Smooth muscle cell (in vitro differentiated cells): Measurements from ENCODE around the gene ZNF79. TPM values are rescaled to one million over a fixed set of nuclear protein-coding genes. Genes with fewer than 3 reads are reported as not detected.

Source experiments
- DNase-seq: peaks from one replicate; lab custom pipeline; 2025; ENCODE audit not compliant: unreplicated experiment; lab: John Stamatoyannopoulos, UW
- H2AFZ ChIP-seq: fragments of 200-600 bp; sonication (generic); 2 replicates; pipeline ENCODE4 v1.6.0; 2016; ENCODE audit warnings: antibody characterized with exemption, low read depth, mild to moderate bottlenecking
- H3F3A ChIP-seq: fragments of 200-600 bp; sonication (generic); 2 replicates; pipeline ENCODE4 v1.6.0; 2017; ENCODE audit warnings: antibody characterized with exemption, low read depth
- H3K27ac ChIP-seq: fragments of 200-600 bp; sonication (generic); 2 replicates; pipeline ENCODE4 v1.5.1; 2016; ENCODE audit warnings: low read depth, mild to moderate bottlenecking
- H3K27me3 ChIP-seq: fragments of 200-600 bp; sonication (generic); 2 replicates; pipeline ENCODE4 v1.6.1; 2016; ENCODE audit warnings: low read depth, mild to moderate bottlenecking
- H3K36me3 ChIP-seq: fragments of 200-600 bp; sonication (generic); 2 replicates; pipeline ENCODE4 v1.5.1; 2016; ENCODE audit warnings: low read depth
- H3K4me1 ChIP-seq: fragments of 200-600 bp; sonication (generic); 2 replicates; pipeline ENCODE4 v1.5.1; 2016; ENCODE audit warnings: low read depth
- H3K4me2 ChIP-seq: fragments of 200-600 bp; sonication (generic); 2 replicates; pipeline ENCODE4 v1.6.0; 2016; ENCODE audit warnings: mild to moderate bottlenecking
- H3K4me3 ChIP-seq: fragments of 200-600 bp; sonication (generic); 2 replicates; pipeline ENCODE4 v1.5.1; 2016; ENCODE audit warnings: mild to moderate bottlenecking
- H3K79me2 ChIP-seq: fragments of 200-600 bp; sonication (generic); 2 replicates; pipeline ENCODE4 v1.6.0; 2016; ENCODE audit warnings: low read depth, mild to moderate bottlenecking
- H3K9ac ChIP-seq: fragments of 200-600 bp; sonication (generic); 2 replicates; pipeline ENCODE4 v1.6.0; 2016; ENCODE audit warnings: low read depth
- H3K9me3 ChIP-seq: fragments of 200-600 bp; sonication (generic); replicated peaks from 2 replicates; pipeline ENCODE4 v1.5.1; 2016; ENCODE audit warnings: low read depth
- H4K20me1 ChIP-seq: fragments of 200-600 bp; sonication (generic); 2 replicates; pipeline ENCODE4 v1.6.0; 2016; ENCODE audit warnings: low read depth
- WGBS: methylation state at CpG from one replicate; pipeline ENCODE4 v1.1.7; 2016; ENCODE audit warnings: low lambda C conversion rate; 5-methylcytosine and 5-hydroxymethylcytosine counted together
- polyA plus RNA-seq: library from polyadenylated mRNA; unstranded; fragments of >200 nt; fragmentation: Nextera tagmentation; extraction: Ambion mirVana; gene quantifications from 2 replicates; pipeline ENCODE4 v1.2.1, GENCODE V29; 2016
- total RNA-seq: library from RNA; depleted of rRNA; stranded (reverse); fragments of >200 nt; gene quantifications from 2 replicates; pipeline ENCODE4 v1.2.3, GENCODE V29; 2014
- TF ChIP-seq, protein P1 (sequence below): fragments of 200-600 bp; sonication (generic); IDR thresholded peaks from 2 replicates; pipeline ENCODE4 v1.5.1; 2017; ENCODE audit warnings: borderline replicate concordance, mild to moderate bottlenecking, antibody characterized with exemption; ENCODE audit not compliant: insufficient read depth, poor library complexity, severe bottlenecking

Gene ZNF79
- total and polyA plus RNA-seq, 2 experiments from 2014 or later, result 4.3 to 6.6 TPM

DNA sequence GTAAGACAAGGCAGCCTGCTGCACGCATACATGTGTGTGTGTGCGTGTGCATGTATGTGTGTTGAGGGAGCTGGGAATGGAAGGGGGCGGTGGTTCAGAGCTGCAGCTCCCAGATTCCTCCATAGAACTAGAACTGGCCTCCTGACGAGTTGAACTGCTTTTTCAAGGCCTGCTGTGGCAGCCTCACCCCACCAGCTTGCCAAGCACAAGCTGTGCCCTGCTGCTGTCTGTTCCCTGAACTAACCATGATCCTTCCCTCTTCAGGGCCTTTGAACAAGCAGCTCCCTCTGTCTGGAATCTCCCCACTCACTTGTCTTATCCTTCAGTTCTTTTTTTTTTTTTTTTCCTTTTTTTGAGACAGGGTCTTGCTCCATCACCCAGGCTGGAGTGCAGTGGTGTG, 49.8 kb downstream of the ZNF79 start:
- 92% methylated on average over 4 of the region's 4 CpGs for WGBS
- peaks cover 9% of the 10 kb centered on the region for H3K36me3 ChIP-seq
- H3K4me2 ChIP-seq, result no peak overlapping the region
- no peaks in the 10 kb centered on the region for H4K20me1 ChIP-seq
- no peaks in the 10 kb centered on the region for H3K4me1 ChIP-seq
- no peaks in the 10 kb centered on the region for H3K27me3 ChIP-seq
- no peaks in the 10 kb centered on the region for H3K79me2 ChIP-seq
- no peak overlapping the region for H2AFZ ChIP-seq
- H3K9me3 ChIP-seq, result no peaks in the 10 kb centered on the region
- no peak overlapping the region for H3K27ac ChIP-seq
- H3K4me3 ChIP-seq, result no peak overlapping the region
- TF ChIP-seq, protein P1, sequence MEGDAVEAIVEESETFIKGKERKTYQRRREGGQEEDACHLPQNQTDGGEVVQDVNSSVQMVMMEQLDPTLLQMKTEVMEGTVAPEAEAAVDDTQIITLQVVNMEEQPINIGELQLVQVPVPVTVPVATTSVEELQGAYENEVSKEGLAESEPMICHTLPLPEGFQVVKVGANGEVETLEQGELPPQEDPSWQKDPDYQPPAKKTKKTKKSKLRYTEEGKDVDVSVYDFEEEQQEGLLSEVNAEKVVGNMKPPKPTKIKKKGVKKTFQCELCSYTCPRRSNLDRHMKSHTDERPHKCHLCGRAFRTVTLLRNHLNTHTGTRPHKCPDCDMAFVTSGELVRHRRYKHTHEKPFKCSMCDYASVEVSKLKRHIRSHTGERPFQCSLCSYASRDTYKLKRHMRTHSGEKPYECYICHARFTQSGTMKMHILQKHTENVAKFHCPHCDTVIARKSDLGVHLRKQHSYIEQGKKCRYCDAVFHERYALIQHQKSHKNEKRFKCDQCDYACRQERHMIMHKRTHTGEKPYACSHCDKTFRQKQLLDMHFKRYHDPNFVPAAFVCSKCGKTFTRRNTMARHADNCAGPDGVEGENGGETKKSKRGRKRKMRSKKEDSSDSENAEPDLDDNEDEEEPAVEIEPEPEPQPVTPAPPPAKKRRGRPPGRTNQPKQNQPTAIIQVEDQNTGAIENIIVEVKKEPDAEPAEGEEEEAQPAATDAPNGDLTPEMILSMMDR, result no peak
- no peak for DNase-seq
- no peak overlapping the region for H3K9ac ChIP-seq
- H3F3A ChIP-seq, result no peaks in the 10 kb centered on the region

DNA sequence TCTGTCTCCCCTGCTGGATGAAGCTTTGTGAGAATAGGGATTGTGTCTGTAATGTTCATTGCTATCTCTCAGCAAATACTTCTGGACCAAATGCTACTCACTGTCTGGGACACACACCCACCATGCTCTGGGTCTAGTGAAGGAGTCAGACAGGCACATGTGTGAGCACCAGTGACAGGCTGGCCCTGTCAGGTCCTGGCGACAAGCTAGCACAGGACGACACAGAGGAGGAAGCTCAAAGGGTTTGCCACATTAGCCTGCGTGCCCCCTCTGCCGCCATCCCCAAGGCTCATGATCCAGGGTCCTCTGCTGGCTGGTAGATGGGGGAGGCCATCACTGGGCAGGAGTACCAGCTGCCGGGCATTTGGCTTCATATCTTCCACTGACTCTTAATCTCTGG, 50.4 kb downstream of the ZNF79 start:
- TF ChIP-seq, protein P1, result no peak
- Histone ChIP-seq H3K9ac (no peak overlapping the region), H3K27me3 (no peaks in the 10 kb centered on the region), H3K4me3 (no peak overlapping the region), H3K9me3 (no peaks in the 10 kb centered on the region), H2AFZ (no peak overlapping the region), H3F3A (no peaks in the 10 kb centered on the region), H3K79me2 (no peaks in the 10 kb centered on the region), H3K36me3 (peaks cover 9% of the 10 kb centered on the region), H3K4me2 (no peak overlapping the region), H3K4me1 (no peaks in the 10 kb centered on the region), H3K27ac (no peak overlapping the region), H4K20me1 (no peaks in the 10 kb centered on the region)
- 96% methylated on average over 5 of the region's 5 CpGs for WGBS
- DNase-seq, result no peak

DNA sequence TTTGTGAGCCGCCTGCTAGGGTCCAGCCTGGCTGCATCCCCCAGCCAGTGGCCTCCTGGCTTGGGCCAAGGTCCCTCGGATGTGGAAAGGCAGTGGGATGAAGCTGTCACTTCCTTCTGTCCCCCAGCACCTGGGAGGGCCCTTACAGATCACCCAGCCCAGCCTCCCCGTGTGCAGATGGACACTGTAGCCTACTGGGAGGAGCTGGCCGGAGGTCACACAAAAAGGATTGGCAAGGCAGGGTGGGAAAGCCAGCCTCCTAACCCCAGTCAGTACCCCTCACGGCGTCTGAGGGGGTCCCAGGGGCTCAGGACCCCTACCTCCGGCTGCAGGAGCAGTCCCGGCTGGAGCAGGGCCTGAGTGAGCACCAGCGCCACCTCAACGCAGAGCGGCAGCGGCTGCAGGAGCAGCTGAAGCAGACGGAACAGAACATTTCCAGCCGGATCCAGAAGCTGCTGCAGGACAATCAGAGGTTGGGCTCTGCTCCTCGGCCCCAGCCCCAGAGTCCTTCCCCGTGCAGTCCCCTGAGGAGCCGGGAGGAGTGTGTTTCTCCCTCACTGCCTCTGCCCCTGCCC, 55.4 kb downstream of the ZNF79 start:
- TF ChIP-seq, protein P1, result no peak
- no peak overlapping the region for H3K9ac ChIP-seq

DNA sequence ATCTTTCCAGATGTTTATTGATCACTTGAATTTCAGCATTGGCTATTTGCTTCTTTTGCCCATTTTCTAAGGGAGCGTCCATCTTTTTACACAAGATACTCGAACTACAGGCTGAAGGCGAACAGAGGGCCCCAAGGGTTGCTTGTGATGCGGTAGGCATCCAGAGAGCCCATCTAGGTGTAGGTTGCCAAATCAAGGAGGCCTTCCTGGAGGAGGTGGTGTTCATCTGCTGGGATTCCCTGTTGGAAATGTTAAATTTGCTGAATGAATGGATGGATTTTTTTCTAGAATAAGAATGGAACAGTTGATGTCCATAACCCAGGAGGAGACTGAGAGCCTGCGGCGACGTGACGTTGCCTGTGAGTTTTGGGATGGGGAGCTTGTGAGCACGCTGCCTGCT, 58.5 kb downstream of the ZNF79 start:
- Histone ChIP-seq H3K79me2 (no peaks in the 10 kb centered on the region), H3K4me2 (no peak overlapping the region), H3K27me3 (no peaks in the 10 kb centered on the region), H4K20me1 (no peaks in the 10 kb centered on the region), H3F3A (no peaks in the 10 kb centered on the region), H3K36me3 (no peaks in the 10 kb centered on the region), H3K9me3 (no peaks in the 10 kb centered on the region), H3K9ac (no peak overlapping the region), H3K27ac (no peak overlapping the region), H3K4me1 (no peaks in the 10 kb centered on the region), H3K4me3 (no peak overlapping the region), H2AFZ (no peak overlapping the region)
- TF ChIP-seq, protein P1, result no peak
- WGBS, result 98% methylated on average over 9 of the region's 9 CpGs
- DNase-seq, result no peak

More for the DNA sequence above, 55.4 kb downstream of the ZNF79 start:
- Histone ChIP-seq H3K4me2 (no peak overlapping the region), H4K20me1 (no peaks in the 10 kb centered on the region), H3F3A (no peaks in the 10 kb centered on the region), H3K36me3 (no peaks in the 10 kb centered on the region), H3K27me3 (no peaks in the 10 kb centered on the region), H3K4me1 (no peaks in the 10 kb centered on the region), H3K9me3 (no peaks in the 10 kb centered on the region), H2AFZ (no peak overlapping the region), H3K27ac (no peak overlapping the region), H3K4me3 (no peak overlapping the region), H3K79me2 (no peaks in the 10 kb centered on the region)
- WGBS, result 94% methylated on average over 17 of the region's 17 CpGs
- DNase-seq, result no peak
